ENCODE results near the gene COQ10A. TPM values are rescaled to one million over a fixed set of nuclear protein-coding genes. Genes with fewer than 3 reads are reported as not detected.

COQ10A gene
- total and polyA plus RNA-seq, 2 experiments from 2014 or later = 53.6 to 67.2 TPM

DNA sequence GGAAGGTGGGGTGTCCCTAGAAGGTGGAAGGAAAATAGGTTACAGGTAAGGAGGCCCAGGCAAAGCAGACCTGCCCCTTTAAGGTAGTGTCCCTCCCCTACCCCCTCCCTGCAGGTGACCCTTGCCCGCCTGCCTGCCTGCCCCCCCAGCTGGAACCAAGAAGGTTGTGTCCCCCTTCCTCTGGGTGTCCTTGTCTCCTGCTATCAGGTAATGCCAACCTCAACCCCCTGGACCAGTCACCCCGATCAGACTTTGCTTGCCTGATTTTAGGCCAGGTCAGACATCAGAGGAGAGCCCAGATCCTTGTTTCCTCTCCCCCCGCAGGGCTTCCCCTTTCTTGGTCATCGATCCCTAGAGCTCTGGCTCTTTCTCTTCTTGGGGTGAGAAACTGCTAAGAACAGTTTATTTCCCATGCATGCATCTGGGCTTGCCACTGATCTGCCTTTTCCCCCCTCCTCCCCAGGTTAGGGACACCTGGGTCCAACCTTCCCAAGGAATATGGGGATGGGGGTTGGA lies 36.8 kb upstream of the COQ10A start, which contains the start of gene SLC39A5:
Gene SLC39A5, plus strand, starts transcription at position 136 of the 516 bp plus-strand sequence. CDS start 1,224 bp downstream, outside the sequence.
- Histone ChIP-seq H3K27me3 (no peaks in the 10 kb centered on the region), H3K4me1 (ENCODE audit: low read depth) (no peaks in the 10 kb centered on the region), H3K27ac (no peak within 1 kb of the TSS), H3K4me3 (no peak within 1 kb of the TSS), H3K36me3 (no peaks in the 10 kb centered on the region), H3K9me3 (ENCODE audit: low read depth) (no peaks in the 10 kb centered on the region)
- no peak for DNase-seq (ENCODE audit: low read depth in 1 of 2, low spot score in 1 of 2)
- TF ChIP-seq, protein P1, sequence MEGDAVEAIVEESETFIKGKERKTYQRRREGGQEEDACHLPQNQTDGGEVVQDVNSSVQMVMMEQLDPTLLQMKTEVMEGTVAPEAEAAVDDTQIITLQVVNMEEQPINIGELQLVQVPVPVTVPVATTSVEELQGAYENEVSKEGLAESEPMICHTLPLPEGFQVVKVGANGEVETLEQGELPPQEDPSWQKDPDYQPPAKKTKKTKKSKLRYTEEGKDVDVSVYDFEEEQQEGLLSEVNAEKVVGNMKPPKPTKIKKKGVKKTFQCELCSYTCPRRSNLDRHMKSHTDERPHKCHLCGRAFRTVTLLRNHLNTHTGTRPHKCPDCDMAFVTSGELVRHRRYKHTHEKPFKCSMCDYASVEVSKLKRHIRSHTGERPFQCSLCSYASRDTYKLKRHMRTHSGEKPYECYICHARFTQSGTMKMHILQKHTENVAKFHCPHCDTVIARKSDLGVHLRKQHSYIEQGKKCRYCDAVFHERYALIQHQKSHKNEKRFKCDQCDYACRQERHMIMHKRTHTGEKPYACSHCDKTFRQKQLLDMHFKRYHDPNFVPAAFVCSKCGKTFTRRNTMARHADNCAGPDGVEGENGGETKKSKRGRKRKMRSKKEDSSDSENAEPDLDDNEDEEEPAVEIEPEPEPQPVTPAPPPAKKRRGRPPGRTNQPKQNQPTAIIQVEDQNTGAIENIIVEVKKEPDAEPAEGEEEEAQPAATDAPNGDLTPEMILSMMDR (IDR thresholded peaks at IDR 0.05; ENCODE audit: low read depth, low read length) = no peak

DNA sequence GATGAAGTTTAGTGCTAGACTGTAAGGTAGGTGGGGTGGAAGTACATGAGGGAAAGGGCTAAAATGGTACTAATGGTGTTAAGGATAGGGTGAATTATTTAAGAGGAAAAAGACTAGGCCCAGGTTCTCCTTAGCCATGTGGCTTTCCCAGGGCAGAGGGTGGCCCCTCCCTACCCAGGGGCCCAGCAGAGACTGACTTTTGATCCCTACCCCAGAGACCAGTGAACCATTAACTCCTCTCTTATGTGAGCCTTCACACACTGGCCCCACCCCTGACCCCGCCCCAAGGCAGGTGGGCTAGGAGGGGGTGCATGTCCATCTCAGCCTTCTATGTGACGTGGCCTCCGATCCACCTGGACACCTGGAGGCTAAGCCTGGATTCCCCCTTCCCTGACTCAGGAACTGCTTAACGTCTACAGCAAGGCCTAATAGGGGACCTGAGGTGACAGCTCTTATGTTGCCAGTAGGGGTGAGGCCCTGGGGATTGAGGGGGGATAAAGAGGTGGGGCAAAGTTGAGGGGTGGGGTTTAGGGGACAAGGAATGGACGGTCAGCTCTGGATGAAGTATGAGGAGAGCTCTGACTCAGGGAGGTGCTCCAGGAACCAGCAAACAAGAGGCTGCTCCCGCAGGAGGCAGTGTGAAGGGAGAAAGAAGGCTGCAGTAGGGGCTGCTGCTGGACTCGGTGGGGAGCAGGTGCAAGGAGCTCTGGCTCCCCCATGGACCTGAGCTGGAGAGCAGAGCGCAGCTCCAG lies 36.1 kb upstream of the COQ10A start:
- Histone ChIP-seq H3K4me3 (no peak overlapping the region), H3K27me3 (no peaks in the 10 kb centered on the region), H3K9me3 (ENCODE audit: low read depth) (no peaks in the 10 kb centered on the region), H3K27ac (no peak overlapping the region), H3K4me1 (ENCODE audit: low read depth) (no peaks in the 10 kb centered on the region), H3K36me3 (no peaks in the 10 kb centered on the region)
- no peak for DNase-seq (ENCODE audit: low read depth in 1 of 2, low spot score in 1 of 2)
- TF ChIP-seq, protein P1 (IDR thresholded peaks at IDR 0.05; ENCODE audit: low read depth, low read length) = no peak

DNA sequence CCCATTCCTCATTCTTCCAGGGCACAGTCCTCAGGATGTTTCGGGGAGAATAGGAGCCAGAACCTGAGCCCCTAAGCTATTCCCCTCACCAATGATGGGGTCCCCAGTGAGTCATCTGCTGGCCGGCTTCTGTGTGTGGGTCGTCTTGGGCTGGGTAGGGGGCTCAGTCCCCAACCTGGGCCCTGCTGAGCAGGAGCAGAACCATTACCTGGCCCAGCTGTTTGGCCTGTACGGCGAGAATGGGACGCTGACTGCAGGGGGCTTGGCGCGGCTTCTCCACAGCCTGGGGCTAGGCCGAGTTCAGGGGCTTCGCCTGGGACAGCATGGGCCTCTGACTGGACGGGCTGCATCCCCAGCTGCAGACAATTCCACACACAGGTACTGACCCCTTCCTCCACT lies 35.6 kb upstream of the COQ10A start:
- H3K4me1 ChIP-seq (ENCODE audit: low read depth) = no peaks in the 10 kb centered on the region
- DNase-seq (ENCODE audit: low read depth in 1 of 2, low spot score in 1 of 2) = no peak
- no peaks in the 10 kb centered on the region for H3K36me3 ChIP-seq
- TF ChIP-seq, protein P1 (IDR thresholded peaks at IDR 0.05; ENCODE audit: low read depth, low read length) = no peak
- no peak overlapping the region for H3K27ac ChIP-seq
- no peaks in the 10 kb centered on the region for H3K27me3 ChIP-seq
- H3K9me3 ChIP-seq (ENCODE audit: low read depth) = no peaks in the 10 kb centered on the region
- no peak overlapping the region for H3K4me3 ChIP-seq

DNA sequence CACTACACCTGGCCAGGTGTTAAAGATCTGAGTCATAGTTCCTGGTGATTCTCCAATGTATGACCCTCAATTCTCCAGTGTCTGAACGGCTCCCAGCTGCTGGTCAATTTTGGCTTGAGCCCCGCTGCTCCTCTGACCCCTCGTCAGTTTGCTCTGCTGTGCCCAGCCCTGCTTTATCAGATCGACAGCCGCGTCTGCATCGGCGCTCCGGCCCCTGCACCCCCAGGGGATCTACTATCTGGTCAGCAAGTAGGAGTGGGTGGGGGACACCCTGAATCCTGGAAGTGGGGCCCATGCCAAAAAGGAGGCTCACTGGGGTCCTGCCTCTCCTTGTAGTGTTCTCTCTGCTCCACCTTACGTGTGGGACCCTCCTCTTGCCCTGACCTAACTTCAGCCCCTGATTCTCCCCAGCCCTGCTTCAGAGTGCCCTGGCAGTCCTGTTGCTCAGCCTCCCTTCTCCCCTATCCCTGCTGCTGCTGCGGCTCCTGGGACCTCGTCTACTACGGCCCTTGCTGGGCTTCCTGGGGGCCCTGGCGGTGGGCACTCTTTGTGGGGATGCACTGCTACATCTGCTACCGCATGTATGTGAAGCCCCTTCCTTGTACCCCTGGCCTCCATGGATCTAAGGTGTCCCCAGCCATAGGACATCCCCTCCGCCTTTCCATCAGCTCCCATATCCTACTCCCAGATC lies 31.9 kb upstream of the COQ10A start:
- H3K4me3 ChIP-seq = no peak overlapping the region
- no peak overlapping the region for H3K27ac ChIP-seq
- no peaks in the 10 kb centered on the region for H3K27me3 ChIP-seq
- H3K36me3 ChIP-seq = peaks cover 1% of the 10 kb centered on the region
- H3K4me1 ChIP-seq (ENCODE audit: low read depth) = no peaks in the 10 kb centered on the region
- no peaks in the 10 kb centered on the region for H3K9me3 ChIP-seq (ENCODE audit: low read depth)
- DNase-seq (ENCODE audit: low read depth in 1 of 2, low spot score in 1 of 2) = no peak
- TF ChIP-seq, protein P1 (IDR thresholded peaks at IDR 0.05; ENCODE audit: low read depth, low read length) = no peak

DNA sequence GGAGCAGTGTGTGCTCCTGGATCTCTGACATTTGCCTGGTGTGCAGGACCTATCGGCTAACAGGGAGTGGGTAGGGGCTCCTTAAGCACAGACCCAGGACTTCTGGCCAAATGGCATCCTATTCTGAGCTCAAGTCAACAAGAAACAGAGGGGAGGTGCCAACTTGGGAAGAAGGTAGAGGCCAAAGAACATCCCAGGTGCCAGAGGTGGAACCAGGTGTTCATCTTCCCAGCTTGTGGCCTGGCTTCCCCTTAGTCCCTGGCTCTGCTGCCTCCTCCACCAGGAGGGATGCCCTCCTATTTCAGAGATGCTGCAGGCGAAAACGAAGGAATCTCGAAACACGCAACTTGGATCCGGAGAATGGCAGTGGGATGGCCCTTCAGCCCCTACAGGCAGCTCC lies 30.7 kb upstream of the COQ10A start:
- Histone ChIP-seq H3K4me1 (ENCODE audit: low read depth) (no peaks in the 10 kb centered on the region), H3K4me3 (no peak overlapping the region), H3K27ac (no peak overlapping the region), H3K9me3 (ENCODE audit: low read depth) (no peaks in the 10 kb centered on the region), H3K36me3 (peaks cover 7% of the 10 kb centered on the region), H3K27me3 (no peaks in the 10 kb centered on the region)
- no peak for DNase-seq (ENCODE audit: low read depth in 1 of 2, low spot score in 1 of 2)
- TF ChIP-seq, protein P1 (IDR thresholded peaks at IDR 0.05; ENCODE audit: low read depth, low read length) = no peak
